ENCODE results near the gene GPR17.
A peak's percentile ranks its signal among the peaks of the same experiment; 100 is the strongest.

GPR17 gene

DNA sequence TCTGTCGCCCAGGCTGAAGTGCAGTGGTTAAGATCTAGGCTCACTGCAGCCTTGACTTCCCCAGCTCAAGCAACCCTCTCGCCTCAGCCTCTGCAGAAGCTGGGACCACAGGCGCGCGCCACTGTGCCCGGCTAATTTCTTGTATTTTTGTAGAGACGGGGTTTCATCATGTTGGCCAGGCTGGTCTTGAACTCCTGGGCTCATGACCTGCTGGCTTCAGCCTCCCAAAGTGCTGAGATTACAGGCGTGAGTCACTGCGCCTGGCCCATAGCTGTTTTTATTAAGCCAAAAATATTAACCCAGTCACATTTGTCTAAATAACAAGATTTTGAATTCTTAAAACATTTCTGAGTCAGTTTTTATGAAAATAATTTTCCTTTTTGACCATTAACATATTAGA lies 49.0 kb downstream of the GPR17 start:
- Histone ChIP-seq H3K27ac (ENCODE audit: low read depth, low read length) (no peak overlapping the region), H3K14ac (ENCODE audit: low read length) (no peak overlapping the region), H2BK120ac (ENCODE audit: insufficient read depth, low read length, poor library complexity) (no peak overlapping the region), H3K4ac (ENCODE audit: low read depth, low read length) (no peak overlapping the region), H3K79me1 (ENCODE audit: low read length) (no peaks in the 10 kb centered on the region), H3K4me2 (ENCODE audit: low read length) (no peak overlapping the region), H2AK5ac (ENCODE audit: low read length) (no peak overlapping the region), H3K18ac (ENCODE audit: low read length) (no peak overlapping the region), H3K27me3 (ENCODE audit: insufficient read depth, low read length) (no peaks in the 10 kb centered on the region), H2BK5ac (ENCODE audit: low read depth, low read length, poor library complexity) (no peak overlapping the region), H2AFZ (ENCODE audit: insufficient read depth, low read length, poor library complexity) (no peak overlapping the region), H3K4me1 (ENCODE audit: control insufficient read depth in 1 of 2, insufficient read depth in 2 of 2, low read length in 2 of 2) (peaks cover 4% of the 10 kb centered on the region in 2 experiments), H4K91ac (ENCODE audit: low read depth, low read length) (no peak overlapping the region), H4K8ac (ENCODE audit: low read depth, low read length) (no peak overlapping the region), H2BK12ac (ENCODE audit: low read length) (no peak overlapping the region), H3K4me3 (ENCODE audit: low read depth, low read length) (no peak overlapping the region), H4K12ac (ENCODE audit: low read depth, low read length) (no peak overlapping the region), H3K9me3 (ENCODE audit: insufficient read depth, low read depth, low read length) (peaks cover 7% of the 10 kb centered on the region), H3K23ac (ENCODE audit: low read length) (no peak overlapping the region), H3K9ac (ENCODE audit: low read length) (no peak overlapping the region), H3K79me2 (ENCODE audit: control insufficient read depth, insufficient read depth, low read length, poor library complexity) (peaks cover 3% of the 10 kb centered on the region), H3K36me3 (ENCODE audit: control insufficient read depth in 1 of 2, insufficient read depth in 2 of 2, low read length in 2 of 2) (no peaks in the 10 kb centered on the region)
- no CpG with 5 or more reads among the region's 9 CpGs for WGBS (ENCODE audit: extremely low coverage, insufficient coverage, insufficient read length)
- DNase-seq: no peak

DNA sequence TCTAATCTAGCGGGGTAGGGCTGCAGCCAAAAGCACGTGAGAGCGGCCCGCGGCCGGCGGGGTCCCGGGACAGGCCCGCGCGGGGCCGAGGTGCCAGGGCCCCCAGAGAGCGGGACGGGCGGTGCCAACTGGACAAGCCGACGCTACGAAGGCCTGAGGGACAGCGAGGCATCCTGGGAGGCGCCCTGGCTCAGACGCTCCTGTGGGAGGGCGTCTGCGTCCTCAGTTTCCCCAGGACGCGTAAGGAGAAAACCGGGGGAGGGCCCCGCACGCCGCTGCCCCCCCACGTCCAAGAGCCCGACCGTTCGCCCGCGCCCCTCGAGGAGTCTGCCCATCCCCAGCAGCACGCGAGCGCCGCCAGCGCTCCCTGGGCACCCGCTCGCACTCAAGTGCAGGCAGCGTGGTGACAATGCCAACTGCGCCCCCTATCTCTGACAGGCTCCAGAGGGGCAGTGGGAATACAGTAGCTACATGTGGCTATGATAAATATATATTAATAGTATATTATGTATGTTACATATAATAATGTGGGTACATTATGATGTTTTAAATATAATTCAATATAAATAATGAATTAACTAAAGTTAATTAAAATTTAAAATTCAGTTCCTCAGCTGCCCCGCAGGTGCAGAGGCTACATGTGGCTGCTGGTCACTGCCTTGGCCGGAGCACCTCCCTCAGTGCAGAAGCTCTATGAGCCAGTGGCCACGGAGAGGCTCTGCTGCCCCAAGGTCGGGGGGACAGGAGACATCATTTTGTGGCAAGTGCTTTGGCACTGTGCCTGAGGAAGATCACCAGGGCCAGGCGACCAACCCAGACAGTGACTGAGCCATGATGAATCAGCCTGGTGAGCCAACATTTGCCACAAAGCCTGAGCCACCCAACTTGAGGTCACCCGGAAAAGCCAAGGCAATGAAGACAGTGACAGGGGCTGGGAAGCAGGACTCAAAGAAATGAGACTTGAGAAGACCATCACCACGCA lies 49.8 kb downstream of the GPR17 start:
- H2AFZ ChIP-seq (ENCODE audit: insufficient read depth, low read length, poor library complexity): peak overlapping the region; percentile 83
- H4K91ac ChIP-seq (ENCODE audit: low read depth, low read length): no peak overlapping the region
- no peak overlapping the region for H3K18ac ChIP-seq (ENCODE audit: low read length)
- peaks cover under 1% of the 10 kb centered on the region for H3K9me3 ChIP-seq (ENCODE audit: insufficient read depth, low read depth, low read length)
- peak overlapping the region; percentile 17 for H2BK12ac ChIP-seq (ENCODE audit: low read length)
- peaks cover 3% of the 10 kb centered on the region for H3K79me2 ChIP-seq (ENCODE audit: control insufficient read depth, insufficient read depth, low read length, poor library complexity)
- H3K4me3 ChIP-seq (ENCODE audit: low read depth, low read length): peak overlapping the region; percentile 3
- H2AK5ac ChIP-seq (ENCODE audit: low read length): no peak overlapping the region
- peak overlapping the region; percentile 73 for H4K8ac ChIP-seq (ENCODE audit: low read depth, low read length)
- no peak overlapping the region for H3K9ac ChIP-seq (ENCODE audit: low read length)
- no peaks in the 10 kb centered on the region for H3K27me3 ChIP-seq (ENCODE audit: insufficient read depth, low read length)
- H2BK5ac ChIP-seq (ENCODE audit: low read depth, low read length, poor library complexity): no peak overlapping the region
- no peak overlapping the region for H3K14ac ChIP-seq (ENCODE audit: low read length)
- H3K27ac ChIP-seq (ENCODE audit: low read depth, low read length): no peak overlapping the region
- no peaks in the 10 kb centered on the region for H3K79me1 ChIP-seq (ENCODE audit: low read length)
- no peak for DNase-seq
- peak overlapping the region; percentile 56 for H3K4me2 ChIP-seq (ENCODE audit: low read length)
- WGBS (ENCODE audit: extremely low coverage, insufficient coverage, insufficient read length): no CpG with 5 or more reads among the region's 52 CpGs
- no peak overlapping the region for H2BK120ac ChIP-seq (ENCODE audit: insufficient read depth, low read length, poor library complexity)
- peaks cover 9% of the 10 kb centered on the region in 2 experiments for H3K4me1 ChIP-seq (ENCODE audit: control insufficient read depth in 1 of 2, insufficient read depth in 2 of 2, low read length in 2 of 2)
- H3K23ac ChIP-seq (ENCODE audit: low read length): no peak overlapping the region
- no peak overlapping the region for H4K12ac ChIP-seq (ENCODE audit: low read depth, low read length)
- no peaks in the 10 kb centered on the region for H3K36me3 ChIP-seq (ENCODE audit: control insufficient read depth in 1 of 2, insufficient read depth in 2 of 2, low read length in 2 of 2)
- no peak overlapping the region for H3K4ac ChIP-seq (ENCODE audit: low read depth, low read length)

DNA sequence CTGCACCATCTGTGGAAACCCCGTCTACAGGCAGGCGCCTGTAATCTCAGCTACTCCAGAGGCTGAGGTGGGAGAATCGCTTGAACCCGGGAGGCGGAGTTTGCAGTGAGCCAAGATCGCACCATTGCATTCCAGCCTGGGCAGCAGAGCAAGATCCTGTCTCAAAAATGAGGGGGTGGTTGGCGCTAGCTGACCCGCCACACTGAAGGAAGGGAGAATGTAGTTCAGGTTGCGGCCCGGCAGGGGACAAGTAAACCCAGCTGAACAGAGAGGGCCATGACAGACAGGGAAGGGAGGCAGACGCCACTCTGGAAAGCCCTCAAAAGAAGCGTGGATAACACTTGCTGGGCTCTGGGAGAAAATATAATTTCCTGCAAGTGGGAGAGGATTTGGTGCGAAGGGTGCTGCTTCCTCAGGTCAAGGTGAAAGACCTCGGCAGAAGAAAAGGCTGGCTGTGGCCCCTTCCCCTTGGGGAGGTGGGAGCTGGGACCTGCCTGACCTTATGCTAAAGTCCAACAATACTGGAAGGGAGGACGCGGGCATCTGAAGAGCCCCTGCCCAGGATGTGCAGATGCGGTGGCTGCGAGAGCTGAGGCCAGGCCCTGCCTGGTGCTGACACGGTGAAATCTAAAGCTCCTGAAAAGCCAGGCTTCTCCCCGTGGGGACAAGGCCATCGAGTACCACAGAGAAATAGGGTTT lies 51.7 kb downstream of the GPR17 start:
- Histone ChIP-seq H3K27me3 (ENCODE audit: insufficient read depth, low read length) (no peaks in the 10 kb centered on the region), H2BK120ac (ENCODE audit: insufficient read depth, low read length, poor library complexity) (no peak overlapping the region), H3K79me1 (ENCODE audit: low read length) (peaks cover 10% of the 10 kb centered on the region), H3K9ac (ENCODE audit: low read length) (no peak overlapping the region), H4K8ac (ENCODE audit: low read depth, low read length) (no peak overlapping the region), H3K9me3 (ENCODE audit: insufficient read depth, low read depth, low read length) (no peaks in the 10 kb centered on the region), H3K14ac (ENCODE audit: low read length) (no peak overlapping the region), H3K4me1 (ENCODE audit: control insufficient read depth in 1 of 2, insufficient read depth in 2 of 2, low read length in 2 of 2) (peaks cover 9 to 13% of the 10 kb centered on the region in 2 experiments), H3K4me2 (ENCODE audit: low read length) (no peak overlapping the region), H3K36me3 (ENCODE audit: control insufficient read depth in 1 of 2, insufficient read depth in 2 of 2, low read length in 2 of 2) (no peaks in the 10 kb centered on the region), H2BK5ac (ENCODE audit: low read depth, low read length, poor library complexity) (no peak overlapping the region), H3K23ac (ENCODE audit: low read length) (no peak overlapping the region), H2AFZ (ENCODE audit: insufficient read depth, low read length, poor library complexity) (no peak overlapping the region), H3K4me3 (ENCODE audit: low read depth, low read length) (no peak overlapping the region), H3K79me2 (ENCODE audit: control insufficient read depth, insufficient read depth, low read length, poor library complexity) (peaks cover 12% of the 10 kb centered on the region), H3K4ac (ENCODE audit: low read depth, low read length) (no peak overlapping the region), H2BK12ac (ENCODE audit: low read length) (no peak overlapping the region), H2AK5ac (ENCODE audit: low read length) (no peak overlapping the region), H4K91ac (ENCODE audit: low read depth, low read length) (no peak overlapping the region), H3K27ac (ENCODE audit: low read depth, low read length) (no peak overlapping the region), H3K18ac (ENCODE audit: low read length) (no peak overlapping the region), H4K12ac (ENCODE audit: low read depth, low read length) (no peak overlapping the region)
- DNase-seq: no peak
- WGBS (ENCODE audit: extremely low coverage, insufficient coverage, insufficient read length): no CpG with 5 or more reads among the region's 21 CpGs

DNA sequence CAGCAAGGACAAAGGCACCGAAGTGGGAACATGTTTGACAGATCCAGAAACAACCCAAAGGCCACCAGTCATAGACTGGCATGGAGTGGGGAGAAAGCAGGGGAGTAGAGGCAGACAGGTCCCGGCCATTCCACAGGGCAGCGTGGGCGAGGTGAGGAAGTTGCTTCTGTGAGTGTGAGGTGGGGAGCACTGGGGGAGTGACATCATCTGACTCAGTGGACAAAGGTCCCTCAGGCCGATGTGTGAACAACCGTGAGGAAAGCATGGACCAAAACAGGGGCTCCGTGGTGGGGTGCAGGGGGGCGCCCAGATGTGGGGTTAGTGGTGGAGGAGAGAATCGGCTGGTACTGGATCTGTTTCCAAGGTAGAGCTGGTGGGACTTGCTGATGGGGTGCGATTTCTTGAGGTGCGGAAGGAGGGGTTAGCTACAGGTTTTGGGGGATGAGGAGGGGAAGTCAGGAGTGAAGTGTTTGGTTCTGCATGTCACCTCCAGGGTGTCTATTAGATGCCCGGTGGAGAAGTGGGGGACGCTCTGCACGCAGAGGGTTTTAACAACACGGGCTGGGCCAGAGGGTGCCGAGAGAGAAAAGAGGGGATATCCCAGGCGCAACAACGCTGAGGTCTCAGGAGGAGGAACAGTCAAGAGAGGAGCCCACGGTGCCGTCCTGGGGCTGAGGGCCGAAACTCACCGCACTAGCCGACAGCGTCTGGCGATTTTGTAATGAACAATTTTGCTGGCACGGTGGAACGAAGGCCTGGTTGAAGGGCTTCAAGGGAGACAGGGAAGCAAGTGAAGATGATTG lies 52.8 kb downstream of the GPR17 start:
- Histone ChIP-seq H3K4me3 (ENCODE audit: low read depth, low read length) (no peak overlapping the region), H3K9me3 (ENCODE audit: insufficient read depth, low read depth, low read length) (no peaks in the 10 kb centered on the region), H3K27me3 (ENCODE audit: insufficient read depth, low read length) (no peaks in the 10 kb centered on the region), H3K4me1 (ENCODE audit: control insufficient read depth in 1 of 2, insufficient read depth in 2 of 2, low read length in 2 of 2) (peaks cover 9 to 13% of the 10 kb centered on the region in 2 experiments), H3K4me2 (ENCODE audit: low read length) (no peak overlapping the region), H3K36me3 (ENCODE audit: control insufficient read depth in 1 of 2, insufficient read depth in 2 of 2, low read length in 2 of 2) (peaks cover 0 to 3% of the 10 kb centered on the region in 2 experiments), H3K79me2 (ENCODE audit: control insufficient read depth, insufficient read depth, low read length, poor library complexity) (peaks cover 12% of the 10 kb centered on the region), H4K12ac (ENCODE audit: low read depth, low read length) (no peak overlapping the region), H4K91ac (ENCODE audit: low read depth, low read length) (no peak overlapping the region), H3K23ac (ENCODE audit: low read length) (no peak overlapping the region), H4K8ac (ENCODE audit: low read depth, low read length) (no peak overlapping the region), H2AK5ac (ENCODE audit: low read length) (no peak overlapping the region), H3K27ac (ENCODE audit: low read depth, low read length) (no peak overlapping the region), H2AFZ (ENCODE audit: insufficient read depth, low read length, poor library complexity) (no peak overlapping the region), H2BK5ac (ENCODE audit: low read depth, low read length, poor library complexity) (no peak overlapping the region), H2BK12ac (ENCODE audit: low read length) (no peak overlapping the region), H3K79me1 (ENCODE audit: low read length) (peaks cover 10% of the 10 kb centered on the region), H3K14ac (ENCODE audit: low read length) (no peak overlapping the region), H3K9ac (ENCODE audit: low read length) (no peak overlapping the region), H3K18ac (ENCODE audit: low read length) (no peak overlapping the region), H2BK120ac (ENCODE audit: insufficient read depth, low read length, poor library complexity) (no peak overlapping the region), H3K4ac (ENCODE audit: low read depth, low read length) (no peak overlapping the region)
- no peak for DNase-seq
- no CpG with 5 or more reads among the region's 27 CpGs for WGBS (ENCODE audit: extremely low coverage, insufficient coverage, insufficient read length)

Data from trophoblast cell (in vitro differentiated cells and primary cell).